ENCODE results near the gene PDYN. TPM values are rescaled to one million over a fixed set of nuclear protein-coding genes. Genes with fewer than 3 reads are reported as not detected.

PDYN gene
- total and polyA plus RNA-seq, 4 donors = not detected

DNA sequence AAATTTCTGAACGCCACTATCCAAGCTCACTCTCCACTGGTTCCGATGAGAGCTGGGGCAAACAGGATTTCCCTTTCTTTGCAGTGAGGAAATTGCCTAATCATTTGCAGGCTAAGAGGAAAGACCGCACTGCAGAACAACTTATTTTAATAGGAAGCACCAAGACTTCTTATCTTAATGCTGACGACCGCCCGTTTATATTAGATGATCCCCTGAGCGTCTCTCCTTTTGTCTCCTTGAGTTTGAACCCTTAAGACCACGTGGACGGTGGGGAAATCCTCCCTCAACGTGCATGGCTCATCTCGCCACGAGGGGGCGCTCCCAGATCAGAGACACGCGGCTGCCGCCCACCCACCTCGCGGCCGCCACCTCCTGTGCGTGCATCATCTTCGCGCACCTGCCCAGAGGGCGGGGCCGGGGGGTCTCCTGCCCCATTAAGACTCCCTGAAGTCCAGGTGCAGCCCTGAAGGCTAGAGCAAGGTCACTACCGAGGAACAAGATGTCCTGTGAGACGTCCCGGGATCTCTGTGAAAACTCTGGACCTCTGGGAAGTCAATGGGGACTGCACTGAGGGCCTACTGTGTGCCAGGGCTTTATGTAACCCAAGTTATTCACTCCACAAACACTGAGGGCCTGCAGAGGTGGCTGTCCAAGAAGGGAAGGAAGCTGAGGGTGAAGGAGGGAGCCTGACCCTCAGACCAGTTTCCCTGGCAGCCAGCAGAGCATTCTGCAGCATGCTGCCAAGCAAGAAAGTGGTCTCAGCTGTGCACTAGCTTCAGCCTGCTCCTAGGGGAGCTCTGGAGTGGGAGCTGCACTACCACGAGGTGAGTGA, 28.1 kb downstream of the PDYN start:
- H3K4me1 ChIP-seq (ENCODE audit: control insufficient read depth in 5 of 5, insufficient read depth in 5 of 5, low read length in 5 of 5) = peaks cover 0 to 4% (median 0%) of the 10 kb centered on the region in 5 donors
- no peaks in the 10 kb centered on the region for H3K36me3 ChIP-seq (ENCODE audit: control insufficient read depth in 4 of 4, insufficient read depth in 4 of 4, low read length in 4 of 4)
- H3K27ac ChIP-seq (ENCODE audit: low read depth in 1 of 2, low read length in 1 of 2) = no peak overlapping the region
- peak; percentile 62 to 65 (median 64) for DNase-seq
- TF ChIP-seq, protein P1, sequence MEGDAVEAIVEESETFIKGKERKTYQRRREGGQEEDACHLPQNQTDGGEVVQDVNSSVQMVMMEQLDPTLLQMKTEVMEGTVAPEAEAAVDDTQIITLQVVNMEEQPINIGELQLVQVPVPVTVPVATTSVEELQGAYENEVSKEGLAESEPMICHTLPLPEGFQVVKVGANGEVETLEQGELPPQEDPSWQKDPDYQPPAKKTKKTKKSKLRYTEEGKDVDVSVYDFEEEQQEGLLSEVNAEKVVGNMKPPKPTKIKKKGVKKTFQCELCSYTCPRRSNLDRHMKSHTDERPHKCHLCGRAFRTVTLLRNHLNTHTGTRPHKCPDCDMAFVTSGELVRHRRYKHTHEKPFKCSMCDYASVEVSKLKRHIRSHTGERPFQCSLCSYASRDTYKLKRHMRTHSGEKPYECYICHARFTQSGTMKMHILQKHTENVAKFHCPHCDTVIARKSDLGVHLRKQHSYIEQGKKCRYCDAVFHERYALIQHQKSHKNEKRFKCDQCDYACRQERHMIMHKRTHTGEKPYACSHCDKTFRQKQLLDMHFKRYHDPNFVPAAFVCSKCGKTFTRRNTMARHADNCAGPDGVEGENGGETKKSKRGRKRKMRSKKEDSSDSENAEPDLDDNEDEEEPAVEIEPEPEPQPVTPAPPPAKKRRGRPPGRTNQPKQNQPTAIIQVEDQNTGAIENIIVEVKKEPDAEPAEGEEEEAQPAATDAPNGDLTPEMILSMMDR (IDR thresholded peaks at IDR 0.05; ENCODE audit: control extremely low read depth, extremely low read depth) = peak; percentile 65
- H3K27me3 ChIP-seq (ENCODE audit: control insufficient read depth in 3 of 3, insufficient read depth in 3 of 3, low read length in 2 of 3) = peaks cover 0 to 55% (median 13%) of the 10 kb centered on the region in 3 donors
- no peak overlapping the region for H3K4me3 ChIP-seq
- no peak overlapping the region for H3K9ac ChIP-seq (ENCODE audit: insufficient read depth in 1 of 2, low read length in 2 of 2)
- peak; percentile 70 for ATAC-seq (ENCODE audit: insufficient read depth, low FRiP score)
- 4 to 6% methylated on average over 28 of the region's 28 CpGs for WGBS, 2 donors
- peaks cover 0 to 3% (median 0%) of the 10 kb centered on the region in 4 donors for H3K9me3 ChIP-seq (ENCODE audit: control insufficient read depth in 4 of 4, insufficient read depth in 3 of 4, low read length in 3 of 4)

DNA sequence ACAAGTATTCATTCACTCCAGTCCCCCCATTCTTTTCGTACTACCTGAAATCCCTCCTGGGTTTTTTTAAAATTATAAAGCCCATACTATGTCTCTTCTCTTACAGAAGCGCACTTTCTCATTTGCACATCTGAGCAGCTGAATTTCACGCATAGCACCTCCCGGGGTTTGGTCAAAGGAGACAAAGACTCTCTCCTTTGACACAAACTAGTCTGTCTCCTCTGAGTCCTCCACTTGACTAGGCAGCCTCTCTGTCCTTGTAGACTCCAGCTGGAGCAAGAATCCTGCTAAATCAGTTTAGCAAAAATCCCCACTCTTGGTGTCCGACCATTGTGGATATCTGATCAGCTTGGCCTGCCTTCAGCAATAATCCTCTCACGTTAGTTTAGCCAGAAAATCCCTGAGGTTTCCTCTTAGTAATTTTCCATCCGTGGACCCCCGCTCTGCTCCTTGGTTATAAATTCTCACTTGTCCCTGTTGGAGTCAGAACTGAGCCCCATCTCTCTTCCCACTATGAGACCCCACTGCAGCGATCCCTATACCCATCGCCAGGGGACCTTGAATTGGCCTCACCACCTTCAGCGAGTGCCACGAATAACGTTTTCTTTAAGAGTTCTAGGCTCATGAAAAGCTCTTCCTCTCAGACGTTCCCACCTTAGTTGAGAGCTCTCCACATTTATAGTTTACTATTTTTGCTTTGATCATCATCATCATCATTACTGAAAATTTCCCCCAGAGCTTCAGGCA, 29.0 kb downstream of the PDYN start:
- WGBS, 2 donors = 49 to 51% methylated on average over 14 of the region's 14 CpGs
- ATAC-seq (ENCODE audit: insufficient read depth, low FRiP score) (no peak), DNase-seq (no peak)
- Histone ChIP-seq H3K4me1 (ENCODE audit: control insufficient read depth in 5 of 5, insufficient read depth in 5 of 5, low read length in 5 of 5) (peaks cover 0 to 4% (median 0%) of the 10 kb centered on the region in 5 donors), H3K27me3 (ENCODE audit: control insufficient read depth in 3 of 3, insufficient read depth in 3 of 3, low read length in 2 of 3) (peaks cover 0 to 55% (median 13%) of the 10 kb centered on the region in 3 donors), H3K36me3 (ENCODE audit: control insufficient read depth in 4 of 4, insufficient read depth in 4 of 4, low read length in 4 of 4) (no peaks in the 10 kb centered on the region), H3K27ac (ENCODE audit: low read depth in 1 of 2, low read length in 1 of 2) (no peak overlapping the region), H3K4me3 (no peak overlapping the region), H3K9me3 (ENCODE audit: control insufficient read depth in 4 of 4, insufficient read depth in 3 of 4, low read length in 3 of 4) (peaks cover 0 to 3% (median 0%) of the 10 kb centered on the region in 4 donors), H3K9ac (ENCODE audit: insufficient read depth in 1 of 2, low read length in 2 of 2) (no peak overlapping the region)
- TF ChIP-seq, protein P1 (IDR thresholded peaks at IDR 0.05; ENCODE audit: control extremely low read depth, extremely low read depth) = no peak

DNA sequence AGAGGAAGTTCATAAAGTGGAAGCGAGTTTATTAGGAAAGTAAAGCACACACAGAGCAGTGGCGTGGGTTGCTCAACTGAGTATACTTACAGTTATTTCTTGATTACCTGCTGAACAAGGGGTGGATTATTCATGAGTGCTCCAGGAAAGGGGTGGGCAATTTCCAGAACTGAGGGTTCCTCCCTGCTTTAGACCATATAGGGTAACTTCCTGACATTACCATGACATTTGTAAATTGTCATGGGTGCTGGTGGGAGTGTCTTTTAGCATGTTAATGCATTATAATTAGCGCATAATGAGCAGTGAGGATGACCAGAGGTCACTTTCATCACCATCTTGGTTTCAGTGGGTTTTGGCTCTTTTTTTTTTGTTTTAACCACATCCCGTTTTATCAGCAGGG, 29.8 kb downstream of the PDYN start:
- Histone ChIP-seq H3K36me3 (ENCODE audit: control insufficient read depth in 4 of 4, insufficient read depth in 4 of 4, low read length in 4 of 4) (no peaks in the 10 kb centered on the region), H3K9ac (ENCODE audit: insufficient read depth in 1 of 2, low read length in 2 of 2) (no peak overlapping the region), H3K27me3 (ENCODE audit: control insufficient read depth in 3 of 3, insufficient read depth in 3 of 3, low read length in 2 of 3) (peaks cover 0 to 55% (median 13%) of the 10 kb centered on the region in 3 donors), H3K4me3 (no peak overlapping the region), H3K4me1 (ENCODE audit: control insufficient read depth in 5 of 5, insufficient read depth in 5 of 5, low read length in 5 of 5) (peaks cover 0 to 4% (median 0%) of the 10 kb centered on the region in 5 donors), H3K9me3 (ENCODE audit: control insufficient read depth in 4 of 4, insufficient read depth in 3 of 4, low read length in 3 of 4) (peaks cover 0 to 3% (median 0%) of the 10 kb centered on the region in 4 donors), H3K27ac (ENCODE audit: low read depth in 1 of 2, low read length in 1 of 2) (no peak overlapping the region)
- TF ChIP-seq, protein P1 (IDR thresholded peaks at IDR 0.05; ENCODE audit: control extremely low read depth, extremely low read depth) = no peak
- DNase-seq = no peak
- ATAC-seq (ENCODE audit: insufficient read depth, low FRiP score) = peak; percentile 2
- 30 to 58% methylated on average over 4 of the region's 4 CpGs for WGBS, 2 donors
